Renal pelvis (tissue), 4 donors: ENCODE measurements around the gene NAMPT. TPM values are rescaled to one million over a fixed set of nuclear protein-coding genes. Genes with fewer than 3 reads are reported as not detected.
"Not testable (repeated sequence)": the region's sequence is repeated elsewhere in the genome, so short reads cannot be mapped to it uniquely, and the experiment has no call there.

Source experiments
- DNase-seq: peaks from one replicate; pipeline ENCODE4 v3.0.0-alpha.2; 2013
- polyA plus RNA-seq, 3 donors: library from polyadenylated mRNA; unstranded; fragments of 120-200 nt; gene quantifications; one replicate each; pipeline ENCODE4 v1.2.1, GENCODE V29; 2013; ENCODE audit not compliant: insufficient read length in 3 of 3

Gene NAMPT
- polyA plus RNA-seq, 3 donors = 38.4 to 42.0 (median 38.9) TPM

DNA sequence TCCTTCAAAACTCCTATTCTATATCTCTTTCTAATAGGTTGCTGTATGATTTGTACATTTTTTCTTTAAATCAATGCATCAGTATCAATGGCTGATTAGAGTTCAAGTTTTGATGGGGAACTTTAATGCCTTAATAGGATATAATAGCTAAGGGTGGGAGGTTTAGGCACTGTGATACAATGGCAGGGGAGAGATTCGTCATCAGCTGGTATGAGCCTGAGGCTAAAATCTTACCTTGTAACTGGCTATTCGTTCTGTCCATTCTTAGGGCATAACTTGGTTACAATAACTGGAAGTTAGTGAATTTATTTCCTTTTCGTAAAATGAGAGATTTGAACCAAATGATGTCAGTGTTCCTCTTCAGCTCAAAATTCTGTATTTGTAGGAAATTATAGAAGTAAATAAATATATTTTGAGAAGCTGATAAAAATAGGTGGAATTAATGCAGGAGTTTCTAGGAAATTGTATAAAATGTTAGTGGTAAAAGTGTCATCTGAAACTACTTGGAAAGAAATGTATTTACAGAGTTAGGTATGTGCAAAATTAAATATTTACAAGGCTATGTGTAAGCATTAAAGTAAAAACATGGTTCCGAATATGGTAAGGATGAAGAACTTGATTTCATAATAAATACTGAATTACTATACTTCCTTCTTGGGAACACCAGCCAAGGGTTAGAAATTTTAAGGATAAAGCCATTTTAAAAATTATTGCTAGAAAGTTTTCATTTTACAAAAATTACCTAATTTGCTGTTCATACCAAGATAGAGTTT lies 27.5 kb upstream of the NAMPT start:
- DNase-seq = no peak

DNA sequence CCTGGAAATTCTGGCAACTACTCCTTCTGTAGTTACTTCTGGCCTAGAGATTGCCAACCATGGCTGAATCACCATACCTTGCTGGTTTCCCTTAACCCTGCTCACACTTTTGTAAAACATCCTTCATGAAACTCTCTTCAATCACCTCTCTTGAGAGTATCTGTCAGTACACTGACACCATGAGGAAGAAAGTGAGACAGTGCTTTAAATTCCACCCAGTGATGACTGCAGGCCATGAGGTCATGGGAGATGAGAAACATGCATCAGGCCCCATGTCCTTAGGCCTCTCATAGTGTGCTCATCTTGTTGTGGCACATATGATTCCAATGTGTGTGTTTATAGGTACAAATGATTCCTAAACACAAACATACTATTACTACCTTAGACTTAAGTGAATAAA lies 24.6 kb upstream of the NAMPT start:
- DNase-seq = no peak

DNA sequence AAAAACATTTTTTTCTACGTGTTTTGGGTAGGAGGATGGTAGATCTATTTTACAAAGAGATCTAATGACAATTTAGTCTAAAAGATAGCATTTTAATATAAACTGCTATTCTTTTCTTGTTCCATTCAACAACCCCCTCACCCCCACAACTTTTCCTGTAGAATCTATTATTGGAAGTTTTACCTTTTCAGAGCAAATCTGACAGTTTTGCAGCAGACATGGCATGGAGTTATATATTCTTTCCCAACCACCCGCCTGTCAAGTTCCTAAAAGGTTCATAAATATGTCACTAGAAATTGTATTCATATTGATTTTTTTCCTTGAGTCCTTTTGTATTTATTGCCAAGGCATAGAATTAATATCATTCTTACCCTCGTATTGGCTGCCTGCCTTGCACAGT lies 21.5 kb upstream of the NAMPT start:
- no peak for DNase-seq

DNA sequence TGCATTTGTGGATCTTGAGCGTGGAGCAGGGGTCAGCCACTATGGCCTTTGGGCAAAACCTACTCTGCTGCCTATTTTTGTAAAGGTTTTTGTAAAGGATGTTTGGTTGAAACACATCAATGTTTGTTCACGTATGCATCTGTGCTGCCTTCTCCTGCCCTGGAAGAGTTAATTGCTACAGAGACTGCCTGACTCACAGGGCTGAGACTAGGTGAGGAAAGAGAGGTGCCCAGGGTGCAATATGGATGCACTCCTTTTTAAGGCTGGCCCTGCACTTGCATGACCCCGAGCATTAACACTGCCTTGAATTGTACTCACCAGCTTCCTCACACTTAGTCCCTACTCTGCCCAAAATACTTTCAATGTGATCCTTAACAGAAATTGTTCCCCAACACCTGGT lies 20.9 kb upstream of the NAMPT start:
- no peak for DNase-seq

DNA sequence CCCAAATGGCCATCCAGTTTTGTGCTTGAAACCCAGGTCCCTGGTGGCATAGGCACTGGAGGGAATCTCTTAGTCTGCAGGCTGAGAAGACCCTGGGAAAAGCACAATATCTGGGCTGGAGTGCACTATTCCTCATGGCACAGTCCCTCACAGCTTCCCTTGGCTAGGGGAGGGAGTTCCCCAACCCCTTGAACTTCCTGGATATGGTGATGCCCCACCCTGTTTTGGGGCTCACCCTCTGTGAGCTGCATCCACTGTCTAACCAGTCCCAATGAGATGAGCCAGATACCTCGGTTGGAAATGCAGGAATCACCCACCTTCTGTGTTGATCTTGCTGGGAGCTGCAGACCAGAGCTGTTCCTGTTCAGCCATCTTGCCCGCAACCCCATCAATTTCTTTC lies 19.8 kb upstream of the NAMPT start:
- DNase-seq = no peak

DNA sequence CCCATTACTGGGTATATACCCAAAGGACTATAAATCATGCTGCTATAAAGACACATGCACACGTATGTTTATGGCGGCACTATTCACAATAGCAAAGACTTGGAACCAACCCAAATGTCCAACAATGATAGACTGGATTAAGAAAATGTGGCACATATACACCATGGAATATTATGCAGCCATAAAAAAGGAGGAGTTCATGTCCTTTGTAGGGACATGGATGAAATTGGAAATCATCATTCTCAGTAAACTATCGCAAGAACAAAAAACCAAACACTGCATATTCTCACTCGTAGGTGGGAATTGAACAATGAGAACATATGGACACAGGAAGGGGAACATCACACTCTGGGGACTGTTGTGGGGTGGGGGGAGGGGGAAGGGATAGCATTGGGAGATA lies 13.8 kb upstream of the NAMPT start:
- DNase-seq = not testable (repeated sequence)

DNA sequence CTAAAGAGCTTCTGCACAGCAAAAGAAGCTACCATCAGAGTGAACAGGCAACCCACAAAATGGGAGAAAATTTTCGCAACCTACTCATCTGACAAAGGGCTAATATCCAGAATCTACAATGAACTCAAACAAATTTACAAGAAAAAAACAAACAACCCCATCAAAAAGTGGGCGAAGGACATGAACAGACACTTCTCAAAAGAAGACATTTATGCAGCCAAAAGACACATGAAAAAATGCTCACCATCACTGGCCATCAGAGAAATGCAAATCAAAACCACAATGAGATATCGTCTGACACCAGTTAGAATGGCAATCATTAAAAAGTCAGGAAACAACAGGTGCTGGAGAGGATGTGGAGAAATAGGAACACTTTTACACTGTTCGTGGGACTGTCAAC lies 13.4 kb upstream of the NAMPT start:
- DNase-seq = not testable (repeated sequence)

DNA sequence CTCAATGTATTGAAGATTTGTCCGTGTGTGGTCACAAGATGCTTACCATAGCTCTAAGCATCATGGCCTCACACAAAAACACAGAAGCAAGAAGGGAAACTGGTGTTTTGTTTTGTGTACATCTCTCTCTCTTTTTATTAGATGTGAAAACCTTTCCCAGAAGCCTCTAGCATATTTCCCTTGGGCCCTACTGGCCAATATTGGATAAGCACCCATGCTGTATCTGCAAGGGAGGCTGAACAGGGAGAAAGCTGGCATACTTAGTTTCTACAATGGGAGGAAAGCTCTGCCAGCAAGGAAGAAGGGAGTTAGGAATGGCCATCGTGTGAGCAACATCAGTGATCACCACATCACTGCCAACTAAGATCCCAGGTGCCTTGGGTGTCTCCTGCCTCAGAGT lies 9.6 kb upstream of the NAMPT start:
- DNase-seq = no peak

DNA sequence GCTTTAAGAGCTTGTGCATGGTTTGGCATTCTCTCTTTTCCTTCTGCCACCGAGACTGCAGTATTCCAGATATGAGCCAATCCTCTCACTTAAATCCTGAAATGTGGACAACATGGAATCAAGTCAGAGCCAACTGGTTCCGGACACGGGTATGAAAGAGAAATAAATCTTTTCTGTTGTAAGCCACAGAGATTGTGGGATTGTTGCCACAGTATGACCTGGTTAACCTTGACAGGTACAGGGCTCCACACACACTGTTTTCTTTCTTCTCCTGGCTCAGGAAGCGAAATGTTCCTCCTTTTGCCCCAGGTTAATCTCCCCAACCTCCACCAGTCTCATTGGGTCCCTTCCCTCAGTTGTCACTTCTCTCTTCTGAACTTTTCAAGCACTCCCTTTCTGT lies 6.5 kb upstream of the NAMPT start:
- no peak for DNase-seq

DNA sequence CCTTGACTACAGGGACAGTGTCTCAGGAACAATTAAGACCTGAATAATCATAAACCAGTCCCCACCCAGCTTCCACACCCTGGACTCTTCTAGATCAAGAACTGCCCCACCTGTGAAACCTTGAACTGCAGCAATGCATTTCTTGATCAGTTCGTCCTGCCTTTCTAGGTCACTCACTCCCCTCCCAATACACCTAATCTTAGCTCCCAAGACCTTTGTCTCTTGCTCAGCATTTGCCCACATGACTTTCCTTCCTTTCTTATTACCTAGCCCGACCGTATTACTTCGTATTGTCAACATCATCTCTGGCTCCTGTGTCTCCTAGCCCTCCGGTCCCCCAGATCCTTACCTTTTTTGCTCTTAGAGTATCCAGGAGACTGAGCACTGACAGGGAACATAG lies 5.5 kb upstream of the NAMPT start:
- no peak for DNase-seq

DNA sequence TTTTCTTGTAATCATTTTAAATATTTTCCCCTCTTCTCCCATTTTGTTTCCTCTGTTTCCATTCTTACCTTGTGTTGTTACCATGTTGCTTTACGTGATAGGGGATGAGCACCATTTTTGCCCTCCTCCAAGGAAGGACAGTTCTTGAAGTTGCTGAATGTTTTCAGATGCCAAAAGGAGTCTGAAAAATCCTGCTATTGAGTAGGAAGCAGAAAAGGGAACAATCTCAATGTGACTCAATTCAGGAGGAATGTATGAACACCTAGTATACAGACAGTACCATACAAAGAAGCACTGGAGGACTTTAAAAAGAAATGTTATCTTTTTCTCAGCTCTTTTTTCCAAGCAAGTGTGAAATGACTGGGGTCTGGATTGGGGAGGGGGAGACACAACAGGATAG lies 5.1 kb upstream of the NAMPT start:
- no peak for DNase-seq

DNA sequence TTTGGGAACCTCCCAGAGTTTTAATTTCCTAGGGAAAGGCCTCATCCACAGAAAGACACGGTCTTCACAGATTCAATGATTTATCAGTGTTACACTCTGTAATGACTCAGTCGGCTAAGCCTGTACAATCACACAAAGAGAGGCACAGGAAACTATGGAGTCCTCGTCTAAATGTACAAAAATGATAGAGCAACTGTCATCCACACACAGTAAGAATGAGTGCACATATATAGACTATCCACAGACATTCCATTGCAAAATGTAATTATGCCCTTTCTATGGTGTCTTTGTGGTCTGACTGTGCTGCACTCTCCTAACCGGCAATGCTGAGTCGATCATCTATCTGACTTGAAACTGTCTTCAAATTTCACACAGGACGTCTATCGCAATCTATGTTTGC lies 3.5 kb upstream of the NAMPT start:
- no peak for DNase-seq

DNA sequence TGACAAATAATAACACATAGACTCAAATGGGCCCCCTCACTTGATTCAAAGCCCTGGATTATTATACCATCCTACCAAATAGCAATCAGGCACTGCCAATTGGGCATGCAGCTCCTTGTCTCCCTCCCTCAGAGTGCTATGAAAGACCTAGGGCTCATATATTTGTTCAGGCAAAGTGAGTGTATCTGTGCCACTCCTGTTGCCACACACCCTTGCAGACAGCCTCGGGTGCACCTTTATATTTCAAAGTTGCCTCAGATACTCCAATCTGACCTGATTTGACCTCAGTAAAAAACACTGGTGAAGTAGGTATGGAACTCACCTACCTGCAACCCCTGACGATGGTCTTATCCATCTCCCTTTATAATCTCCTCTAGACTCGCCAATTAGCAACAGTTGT lies 3.0 kb upstream of the NAMPT start:
- no peak for DNase-seq

DNA sequence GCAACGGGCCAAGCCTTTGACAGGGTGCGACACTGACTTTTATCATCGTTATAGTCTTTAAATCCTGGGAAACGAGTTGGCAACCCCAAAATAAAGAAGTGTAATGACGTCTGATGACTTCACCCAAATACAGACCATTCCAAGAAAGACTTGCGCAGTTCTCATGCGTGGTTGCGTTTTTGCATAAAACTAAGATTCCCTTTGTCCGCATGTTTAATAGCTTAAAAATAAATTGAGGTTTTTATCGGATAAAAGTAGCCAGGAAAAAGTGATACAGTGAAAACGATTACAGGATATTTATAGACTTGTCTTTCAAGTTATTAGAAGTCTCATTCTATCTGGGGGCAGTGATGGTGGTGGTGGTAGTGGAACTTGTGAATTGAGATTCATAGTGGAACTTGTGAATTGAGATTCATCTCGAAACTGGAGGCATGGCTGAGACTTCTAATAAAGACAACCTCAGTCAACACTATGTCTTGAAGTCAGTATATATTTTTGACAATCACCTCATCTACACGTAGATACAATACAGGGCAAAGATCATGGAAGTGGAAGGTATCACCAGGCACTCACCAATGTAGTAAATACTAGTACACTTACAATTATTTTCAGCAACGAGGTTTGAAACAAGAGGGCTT lies 1.2 kb upstream of the NAMPT start:
- DNase-seq = peak; percentile 21

DNA sequence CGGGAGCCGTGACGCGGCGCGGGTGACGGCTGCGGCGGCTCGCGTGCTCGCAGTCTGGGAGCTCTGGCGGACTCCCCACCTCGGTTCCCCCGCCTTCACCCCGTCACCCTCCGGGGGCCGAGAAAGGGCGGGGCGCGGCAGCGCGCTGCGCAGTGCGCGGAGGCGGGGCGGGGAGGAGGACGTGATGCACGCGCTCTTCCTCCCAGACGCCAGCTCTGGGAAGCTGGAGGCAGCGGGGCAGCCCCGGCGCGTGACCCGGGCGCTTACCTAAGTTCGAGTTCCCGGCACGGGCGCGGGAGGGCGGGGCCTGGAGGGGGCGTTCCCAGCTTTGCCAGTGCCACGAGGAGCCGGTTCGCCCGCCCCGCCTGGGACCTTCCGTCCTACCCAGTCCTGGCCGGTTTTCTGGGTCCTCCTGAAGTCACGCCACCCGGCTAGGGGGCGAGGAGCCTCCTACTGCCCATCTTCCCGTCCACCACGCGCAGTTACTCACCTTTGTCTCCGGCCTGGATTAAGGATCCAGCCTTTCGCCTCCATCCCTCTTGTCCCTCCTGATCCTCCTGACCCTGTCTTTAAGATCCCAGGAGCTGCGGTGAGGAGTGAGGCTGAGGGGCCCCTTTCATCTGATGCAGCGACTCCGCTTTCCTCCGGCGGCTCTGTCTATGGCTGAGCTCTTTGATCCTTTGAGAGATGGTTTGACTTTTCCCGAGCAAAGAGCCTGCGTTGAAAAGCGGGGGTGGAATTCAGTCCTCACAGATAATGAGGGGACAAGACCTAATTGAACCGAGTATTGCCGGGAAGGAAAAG lies 470 bp upstream of the NAMPT start:
- peak; percentile 95 for DNase-seq

DNA sequence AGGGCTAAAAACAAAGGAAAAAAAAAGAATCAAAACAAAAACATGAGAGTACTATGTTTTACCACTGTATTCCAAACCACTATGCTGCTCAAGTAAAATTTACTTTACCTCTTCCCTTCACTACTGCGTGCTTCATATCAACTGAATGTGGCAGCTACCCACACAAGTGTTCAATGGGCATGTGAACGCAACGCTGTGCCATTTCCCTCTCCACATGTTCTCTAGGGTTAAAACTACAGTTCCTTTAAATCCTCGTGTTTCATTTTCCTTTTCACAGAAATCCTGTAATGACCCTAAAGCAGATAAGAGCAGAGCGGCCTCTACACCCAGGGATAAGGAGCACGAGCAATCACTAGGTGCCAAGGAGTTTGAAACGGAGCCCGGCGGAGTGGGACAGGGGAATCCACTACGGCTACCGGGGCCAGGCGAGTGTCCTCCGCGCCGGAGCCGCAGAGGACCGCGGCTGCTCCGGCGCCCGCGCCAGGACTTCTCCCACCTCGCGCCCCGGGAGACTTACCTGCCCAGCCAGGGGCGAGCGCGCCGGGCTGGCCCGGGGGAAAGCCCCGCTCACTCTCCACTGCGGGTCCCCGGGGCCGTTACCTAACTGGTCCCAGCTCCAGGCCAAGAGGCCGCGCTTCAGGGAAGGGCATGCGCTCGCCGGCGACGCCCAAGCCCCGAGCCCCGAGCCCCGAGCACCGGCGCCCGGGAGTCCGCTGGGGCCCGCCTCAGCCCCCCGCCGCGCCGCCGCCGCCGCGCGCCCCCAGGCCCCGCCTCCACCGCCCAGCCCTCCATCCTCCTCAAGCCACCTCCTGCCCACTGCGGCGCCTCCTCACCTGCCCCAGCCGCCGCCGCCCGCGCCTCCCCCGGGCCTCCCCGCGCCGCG lies 711 bp downstream of the NAMPT start:
- peak; percentile 33 for DNase-seq

DNA sequence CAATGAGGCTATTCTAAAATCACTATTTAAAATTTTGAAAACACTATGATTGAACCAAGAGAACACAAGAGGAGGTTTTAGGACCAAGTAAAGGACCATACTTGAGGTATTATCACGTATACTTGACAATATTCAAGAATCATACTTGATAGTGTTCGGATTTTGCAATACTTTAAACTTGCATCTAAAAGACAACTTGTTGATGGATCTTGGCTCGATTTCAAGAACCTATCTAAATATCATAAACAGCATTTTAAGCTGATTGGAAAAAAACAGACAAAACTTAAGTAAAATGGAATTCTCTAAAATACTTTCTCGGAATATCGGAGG lies 1.3 kb downstream of the NAMPT start:
- no peak for DNase-seq

DNA sequence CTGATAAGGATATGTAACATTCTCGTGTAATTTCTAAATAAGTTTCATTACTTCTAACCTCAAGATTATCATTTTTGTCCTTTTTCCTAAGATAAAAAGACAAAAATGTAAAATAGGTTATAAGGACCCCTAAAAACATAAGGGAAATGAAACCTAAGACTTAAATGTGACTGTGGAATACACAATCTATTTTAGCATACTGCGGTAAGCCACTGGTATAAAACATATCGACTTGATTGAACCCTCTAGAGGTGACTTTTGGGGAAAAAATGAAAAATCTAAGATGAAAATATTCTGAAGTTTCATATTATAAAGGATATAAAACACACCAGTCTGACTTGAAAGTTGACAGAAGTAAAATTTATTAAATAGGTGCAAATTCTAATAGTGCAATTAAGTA lies 1.9 kb downstream of the NAMPT start:
- no peak for DNase-seq

DNA sequence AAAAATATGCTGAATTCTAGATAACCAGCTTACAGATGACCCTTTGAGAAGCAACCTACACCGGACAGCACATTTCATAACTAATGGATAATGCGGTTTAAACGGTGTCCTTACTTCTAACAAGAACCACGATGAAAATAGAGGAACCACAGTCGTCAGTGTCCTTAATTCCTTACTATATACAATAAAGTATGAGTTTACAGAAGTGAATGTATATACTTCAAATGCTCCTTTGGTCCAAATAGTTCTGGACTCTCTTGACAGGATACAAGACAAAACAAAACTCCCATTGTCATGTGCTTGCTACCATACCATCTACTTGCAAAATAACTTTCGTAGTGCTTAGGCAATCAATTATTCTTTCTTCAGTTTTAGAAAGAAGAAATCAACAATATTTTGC lies 2.4 kb downstream of the NAMPT start:
- no peak for DNase-seq

DNA sequence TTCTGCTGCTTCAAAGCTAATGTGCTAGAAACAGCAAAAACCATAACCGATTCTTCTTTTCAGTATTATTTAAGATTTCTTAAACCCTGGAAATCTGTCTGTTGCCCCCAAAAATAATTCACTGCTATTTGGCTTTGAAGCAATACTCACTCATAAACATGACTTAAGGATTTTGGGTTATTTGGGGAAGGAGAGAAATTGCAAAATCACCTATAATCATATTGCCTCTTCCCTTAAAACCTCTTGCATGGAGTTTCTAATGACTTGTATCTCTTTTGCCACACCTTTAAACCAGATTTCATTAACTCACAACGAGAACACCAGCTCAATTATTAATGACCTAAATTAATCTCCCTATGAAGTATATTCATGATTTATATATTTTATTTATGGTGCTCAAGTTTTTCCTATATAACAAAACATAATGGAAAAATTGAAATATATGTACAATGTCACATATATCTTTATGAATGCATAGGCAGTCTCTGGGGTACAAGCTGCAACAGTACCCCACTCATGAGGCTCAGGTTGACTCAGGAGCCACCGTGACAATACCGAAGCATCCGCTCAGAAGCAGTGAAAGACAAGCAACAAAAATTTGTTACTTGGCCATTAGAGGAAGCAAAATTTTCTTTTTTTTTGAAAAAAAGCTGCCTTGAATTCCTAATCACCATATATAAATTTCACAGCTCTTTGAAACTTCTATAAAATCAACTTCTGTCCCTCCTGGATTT lies 3.0 kb downstream of the NAMPT start:
- DNase-seq = no peak

DNA sequence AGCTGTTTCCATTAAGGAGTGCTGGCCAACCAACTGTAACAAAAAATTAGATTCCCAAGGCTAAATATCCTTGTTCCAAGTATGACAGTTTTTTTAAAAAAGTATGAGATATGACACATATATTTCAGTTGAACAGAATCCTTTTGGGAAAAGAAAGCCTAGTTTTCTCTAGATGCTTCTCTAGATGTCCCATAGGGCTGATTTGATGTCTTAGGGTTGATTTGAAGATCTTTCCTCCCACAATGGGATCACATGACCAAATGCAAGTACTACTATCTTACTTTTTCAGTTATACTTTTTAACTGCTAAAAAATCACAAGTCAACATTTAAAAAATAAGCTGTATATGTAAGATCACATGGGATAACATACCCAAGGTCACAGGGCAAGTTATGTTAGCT lies 3.7 kb downstream of the NAMPT start:
- no peak for DNase-seq
